ENCODE results near the gene WNK2.

The WNK2 gene

DNA sequence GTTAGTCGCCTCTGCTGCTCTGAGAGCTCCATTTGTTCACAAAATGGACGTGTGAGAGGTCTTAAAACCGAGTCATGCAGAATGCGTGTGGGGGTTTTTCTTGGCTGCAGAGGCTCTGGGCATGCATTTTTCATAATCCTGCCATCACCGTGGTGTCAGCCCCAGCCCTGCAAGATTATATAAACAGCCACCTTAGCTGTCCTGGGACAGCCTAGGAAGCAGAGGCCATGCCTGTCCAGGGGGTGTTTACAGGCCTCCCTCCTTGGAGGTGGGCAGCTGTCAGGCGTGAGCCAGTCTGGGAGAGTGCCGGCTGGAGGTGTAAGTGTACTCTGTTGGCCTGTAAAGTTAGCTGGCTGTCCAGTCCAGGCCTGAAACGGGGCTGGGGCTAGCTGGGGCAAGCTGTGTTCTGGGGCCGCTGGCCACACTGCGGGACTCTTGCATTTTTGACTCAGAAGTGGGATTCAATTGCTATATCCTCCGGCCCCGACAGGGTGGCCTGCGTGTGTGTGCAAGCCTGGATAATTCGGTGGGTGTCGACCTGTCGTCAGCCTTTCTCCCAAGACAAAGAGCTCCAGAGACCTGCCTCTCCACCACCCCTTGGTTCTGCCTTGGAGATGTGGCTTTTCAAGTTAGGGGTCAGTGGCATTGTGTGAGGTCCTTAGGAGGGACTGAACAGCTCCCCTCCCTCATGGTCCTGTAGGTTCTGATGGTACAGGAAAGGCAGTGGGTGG is 2.4 kb downstream of the WNK2 start:
- no peak for DNase-seq

DNA sequence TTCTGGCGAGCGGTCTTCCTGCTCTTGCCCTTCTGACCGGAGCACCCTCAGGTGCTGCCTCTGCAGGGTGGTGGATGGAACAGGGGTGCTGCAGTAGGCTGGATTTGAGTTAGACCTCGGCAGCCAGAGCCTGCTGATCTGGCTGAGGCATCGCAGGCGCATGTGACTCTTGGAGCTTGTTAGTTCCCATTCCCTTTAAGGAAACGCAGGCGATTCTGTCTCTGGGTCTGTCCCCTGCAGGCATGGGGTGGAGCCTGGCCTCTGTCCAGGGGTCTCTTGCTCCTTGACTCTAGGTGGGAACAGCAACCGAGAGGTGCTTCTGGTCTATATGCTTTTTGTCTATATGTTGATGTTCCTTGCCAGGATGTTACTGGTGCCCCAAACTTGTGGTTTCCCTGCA is 3.1 kb downstream of the WNK2 start:
- no peak for DNase-seq

DNA sequence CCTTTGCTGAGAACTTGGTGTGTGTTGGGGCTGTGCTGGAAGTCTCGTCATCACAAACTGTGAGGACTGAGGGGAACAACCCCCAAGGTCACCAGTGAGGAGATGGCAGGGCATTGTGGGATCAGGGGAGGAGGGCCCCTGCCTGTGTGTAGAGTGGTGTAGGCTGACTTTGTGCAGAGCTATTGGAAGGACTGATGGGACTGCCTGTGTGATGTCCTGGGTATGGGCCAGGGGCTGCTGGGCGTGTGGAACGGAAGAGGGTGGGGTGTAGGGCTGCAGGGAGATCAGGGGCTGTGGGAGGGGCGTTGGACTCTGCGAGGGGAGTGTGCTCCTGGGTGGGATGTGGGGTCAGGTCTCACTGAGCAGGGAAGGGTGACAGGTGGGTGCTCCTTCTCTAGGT is 3.6 kb downstream of the WNK2 start:
- DNase-seq: no peak

DNA sequence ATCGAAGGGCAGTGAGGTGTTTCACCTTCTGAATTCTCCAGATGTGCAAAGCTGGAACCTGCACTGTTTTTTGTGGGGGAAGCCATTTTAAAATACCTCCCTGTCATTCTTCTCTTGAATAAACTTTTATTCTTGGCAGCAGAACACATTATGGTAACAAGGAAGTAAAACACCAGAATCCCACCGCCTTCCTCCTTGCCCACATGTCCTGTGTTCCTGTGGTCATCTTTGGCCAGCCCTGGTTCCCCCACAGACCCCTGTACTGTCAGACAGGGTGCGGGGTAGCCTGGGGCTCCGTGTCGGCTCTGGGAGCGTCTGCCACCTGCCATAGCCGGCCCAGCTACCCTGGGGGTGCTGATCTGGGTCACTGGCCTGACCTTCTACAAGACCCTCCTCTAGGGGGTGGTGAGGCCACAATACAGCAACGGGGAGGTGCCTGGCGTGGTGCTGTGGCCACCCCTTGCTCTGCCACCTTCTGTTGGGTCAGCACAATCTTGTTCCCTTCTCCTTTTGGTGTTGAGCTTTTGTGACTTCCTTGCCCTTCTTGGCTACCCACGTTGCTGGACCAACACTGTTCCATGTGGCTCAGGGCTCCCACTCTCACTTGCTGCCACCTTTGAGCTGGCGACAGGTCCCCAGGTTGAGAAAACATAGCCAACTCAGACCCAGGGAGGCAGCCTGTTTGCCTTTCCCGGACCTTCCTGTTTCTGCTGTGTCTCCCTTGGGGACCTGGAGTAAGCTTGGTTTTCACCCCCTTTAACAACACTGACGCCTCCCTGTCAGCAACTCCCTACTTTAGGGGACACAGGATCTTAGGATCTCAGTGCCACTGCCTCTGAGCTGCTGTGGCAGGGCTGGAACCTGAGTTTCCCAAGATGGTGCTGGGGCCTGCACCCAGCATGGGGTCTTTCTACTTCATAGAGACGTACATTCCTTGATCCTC is 4.8 kb downstream of the WNK2 start:
- DNase-seq: no peak

DNA sequence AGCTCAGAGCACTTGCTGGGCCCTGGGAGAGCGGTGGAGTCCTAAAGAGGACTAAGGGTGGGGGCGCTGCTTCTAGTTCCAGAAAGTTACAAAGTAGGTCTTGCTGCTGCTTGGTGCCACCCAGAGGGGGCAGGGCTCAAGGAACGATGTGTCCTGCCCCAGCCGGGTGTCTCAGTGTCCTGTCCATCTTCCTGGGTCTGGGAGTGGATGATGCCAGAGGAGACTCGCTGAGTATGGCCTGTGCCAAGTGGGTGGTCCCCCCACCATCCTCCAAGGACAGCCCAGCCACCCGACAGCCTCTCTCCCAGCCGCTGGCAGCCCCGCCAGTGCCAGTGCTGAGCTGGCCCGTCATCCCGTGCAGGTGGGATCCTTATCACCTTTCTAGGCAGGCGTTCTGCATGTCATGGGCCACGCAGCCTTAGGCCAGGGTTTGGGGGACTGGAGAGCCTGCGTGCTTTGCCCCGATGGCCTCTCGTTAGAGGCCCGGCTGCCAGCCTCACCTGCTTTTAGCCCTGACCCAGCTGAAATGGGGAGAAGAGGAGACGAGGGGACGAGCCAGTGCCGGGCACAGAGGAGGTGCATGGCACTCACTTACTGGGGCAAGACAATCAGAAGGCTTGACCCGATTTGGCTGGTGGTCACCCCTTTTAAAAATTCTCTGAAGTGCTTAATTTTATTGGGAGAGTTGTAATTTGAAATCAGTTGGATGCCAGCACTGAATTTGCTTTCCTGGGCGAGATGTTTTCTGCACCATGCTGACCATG is 5.6 kb downstream of the WNK2 start:
- DNase-seq: no peak

DNA sequence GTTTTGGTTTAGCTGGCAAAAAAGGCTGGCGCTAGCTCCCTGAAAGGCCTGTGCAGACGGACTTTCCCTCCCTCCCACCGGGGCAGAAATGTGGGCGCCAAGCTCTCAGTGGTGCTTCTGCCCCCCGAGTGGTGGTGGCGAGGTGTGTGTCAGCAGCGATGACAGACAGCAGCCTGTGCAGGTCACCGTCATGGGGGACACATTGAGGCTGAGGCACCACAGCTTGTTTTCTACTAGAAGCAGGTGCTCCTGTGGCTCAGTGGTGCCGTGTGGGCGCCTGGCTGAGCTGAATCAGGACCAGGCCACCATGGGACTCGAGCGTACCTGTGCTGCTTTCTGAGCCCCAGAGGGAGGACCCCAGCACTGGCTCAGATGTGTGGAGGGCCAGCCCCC is 6.2 kb downstream of the WNK2 start:
- no peak for DNase-seq

DNA sequence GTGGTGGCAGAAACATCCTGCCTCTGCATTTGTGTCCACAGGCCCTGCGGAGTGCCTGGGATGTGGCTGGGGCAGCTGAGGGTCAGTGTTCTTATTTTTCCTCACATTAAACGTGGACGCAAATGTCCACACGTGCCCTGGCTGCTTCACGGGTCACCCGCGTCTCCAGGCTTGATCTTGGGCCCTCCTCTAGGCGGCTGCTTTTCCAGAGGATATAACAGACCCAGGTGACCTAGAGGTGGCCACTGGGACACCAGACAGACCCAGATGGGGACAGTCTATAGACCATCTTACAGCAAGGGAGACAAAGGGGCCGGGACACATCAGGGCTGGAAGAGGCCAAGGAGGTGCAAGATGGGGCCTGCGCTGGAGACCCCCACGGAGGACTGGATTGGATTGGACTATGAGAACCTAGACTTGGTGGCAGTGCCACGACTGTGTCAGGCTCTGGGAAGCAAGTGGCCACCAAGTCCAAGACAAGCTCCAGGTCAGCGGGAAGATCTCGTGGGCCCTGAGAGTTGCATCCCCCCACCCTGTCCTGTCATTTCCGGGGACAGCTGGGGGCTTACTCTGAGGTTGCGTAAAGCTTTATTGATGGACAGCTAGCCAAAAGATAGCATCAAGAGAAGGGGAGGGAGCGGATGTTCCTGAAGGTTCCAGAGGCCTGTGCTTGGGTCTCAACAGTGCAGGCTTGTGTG is 6.9 kb downstream of the WNK2 start:
- DNase-seq: no peak

DNA sequence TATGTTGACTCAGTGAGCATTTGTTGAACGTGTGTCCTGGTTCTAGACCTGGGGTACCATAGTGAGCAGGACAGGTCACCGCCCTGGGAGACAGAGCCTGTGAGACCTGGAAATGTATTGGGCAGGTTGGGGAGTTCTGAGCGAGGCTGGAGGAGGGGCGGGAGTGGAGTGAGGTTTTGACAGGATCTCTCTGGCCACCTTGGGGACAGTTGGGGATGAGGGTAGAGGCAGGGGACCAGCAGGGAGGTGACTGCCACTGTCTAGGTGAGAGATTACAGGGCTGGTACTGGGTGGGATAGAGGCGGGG is 7.4 kb downstream of the WNK2 start:
- no peak for DNase-seq

DNA sequence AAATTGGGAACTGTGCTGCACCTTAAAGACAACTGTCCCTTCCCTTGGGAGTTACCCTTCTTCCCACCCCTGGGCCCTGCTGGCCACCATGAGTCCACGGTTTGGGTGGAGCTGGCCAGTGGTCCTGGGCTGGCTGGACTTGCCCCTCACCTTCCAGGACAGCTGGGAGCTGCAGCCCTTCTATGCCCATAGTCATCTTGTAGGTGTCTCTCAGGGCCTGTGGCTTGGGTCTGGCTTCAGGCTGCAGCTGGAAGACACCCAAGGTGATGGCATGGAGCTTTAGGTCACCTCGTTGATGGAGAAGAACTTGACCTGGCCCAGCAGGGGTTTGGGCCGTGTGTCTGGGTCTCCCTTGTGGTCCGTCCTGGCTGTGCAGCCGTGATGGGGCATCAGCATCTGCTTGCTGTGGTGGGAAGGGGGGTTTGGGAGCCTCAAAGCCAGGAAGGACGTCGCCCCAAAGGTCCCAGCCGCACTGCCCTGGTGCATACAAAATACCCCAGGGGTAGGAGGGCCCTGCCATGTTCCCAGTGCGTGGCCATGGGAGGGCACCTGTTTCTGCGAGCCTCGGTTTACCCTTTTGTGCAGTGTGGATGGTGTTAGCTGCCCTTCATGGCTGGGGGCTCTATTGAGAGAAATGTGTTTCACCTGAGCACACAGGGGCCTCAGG is 8.9 kb downstream of the WNK2 start:
- DNase-seq: no peak

DNA sequence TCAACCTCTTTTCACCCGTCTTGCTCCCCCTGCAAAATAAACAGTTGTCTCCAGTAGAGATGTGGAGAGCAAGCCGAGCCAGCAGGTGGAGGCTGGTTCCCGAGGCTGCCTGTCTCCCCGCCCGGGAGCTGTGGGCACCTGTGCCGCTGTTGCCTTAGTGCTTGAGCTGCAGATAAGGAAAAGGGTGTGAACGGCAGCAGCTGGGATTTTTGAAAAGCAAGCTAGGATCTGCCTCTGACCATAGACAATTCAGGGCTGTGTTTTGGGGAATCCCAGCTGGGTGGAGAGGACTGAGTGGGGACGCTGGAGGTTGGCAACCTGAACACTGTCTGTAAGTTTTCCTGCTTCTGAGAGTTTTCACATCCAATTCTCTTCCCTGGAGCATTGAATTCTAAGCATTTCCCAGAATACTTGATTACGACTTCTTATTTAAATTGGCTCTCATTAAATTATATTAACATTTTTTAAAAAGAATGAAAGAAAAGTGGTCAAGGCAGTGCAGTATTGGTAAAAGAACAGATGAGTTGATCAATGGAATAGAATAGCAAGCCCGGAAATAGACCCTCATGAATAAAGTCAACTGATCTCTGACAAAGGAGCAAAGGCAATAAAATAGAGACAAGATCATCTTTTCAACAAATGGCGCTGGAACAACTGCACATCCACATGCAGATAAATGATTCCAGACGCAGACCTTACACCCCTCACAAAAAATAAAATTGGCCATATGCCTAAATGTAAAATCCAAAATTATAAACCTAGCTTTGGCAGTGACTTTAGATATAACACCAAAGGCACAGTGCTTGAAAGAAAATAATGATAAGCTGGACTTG is 9.7 kb downstream of the WNK2 start:
- no peak for DNase-seq

DNA sequence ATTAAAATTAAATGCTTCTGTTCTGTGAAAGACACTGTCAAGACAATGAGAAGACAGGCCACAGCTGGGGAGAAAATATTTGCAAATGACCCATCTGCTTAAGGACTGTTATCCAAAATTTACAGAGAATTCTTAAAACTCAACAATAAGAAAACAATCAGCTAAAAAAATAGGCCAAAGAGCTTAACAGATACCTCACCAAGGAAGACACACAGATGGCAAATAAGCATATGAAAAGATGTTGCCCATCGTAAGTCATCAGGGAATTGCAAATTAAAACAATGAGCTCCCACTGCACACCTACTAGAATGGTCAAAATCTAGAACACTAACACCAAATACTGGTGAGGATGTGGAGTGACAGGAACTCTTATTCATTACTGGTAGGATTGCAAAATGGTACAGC is 10.3 kb downstream of the WNK2 start:
- no peak for DNase-seq

DNA sequence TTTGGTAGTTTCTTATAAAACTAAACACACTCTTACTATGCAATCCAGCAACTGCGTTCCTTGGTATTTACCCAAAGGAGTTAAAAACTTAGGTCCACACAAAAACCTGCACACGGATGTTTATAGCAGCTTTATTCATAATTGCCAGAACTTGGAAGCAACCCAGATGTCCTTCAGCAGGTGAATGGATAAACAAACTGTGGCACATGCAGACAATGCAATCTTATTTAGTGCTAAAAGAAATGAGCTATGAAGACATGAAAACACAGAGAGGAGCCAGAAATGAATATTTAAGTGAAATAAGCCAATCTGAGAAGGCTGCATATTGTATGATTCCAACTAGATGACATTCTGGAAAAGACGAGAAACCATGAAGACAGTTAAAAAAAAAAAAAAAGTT is 10.7 kb downstream of the WNK2 start:
- no peak for DNase-seq

DNA sequence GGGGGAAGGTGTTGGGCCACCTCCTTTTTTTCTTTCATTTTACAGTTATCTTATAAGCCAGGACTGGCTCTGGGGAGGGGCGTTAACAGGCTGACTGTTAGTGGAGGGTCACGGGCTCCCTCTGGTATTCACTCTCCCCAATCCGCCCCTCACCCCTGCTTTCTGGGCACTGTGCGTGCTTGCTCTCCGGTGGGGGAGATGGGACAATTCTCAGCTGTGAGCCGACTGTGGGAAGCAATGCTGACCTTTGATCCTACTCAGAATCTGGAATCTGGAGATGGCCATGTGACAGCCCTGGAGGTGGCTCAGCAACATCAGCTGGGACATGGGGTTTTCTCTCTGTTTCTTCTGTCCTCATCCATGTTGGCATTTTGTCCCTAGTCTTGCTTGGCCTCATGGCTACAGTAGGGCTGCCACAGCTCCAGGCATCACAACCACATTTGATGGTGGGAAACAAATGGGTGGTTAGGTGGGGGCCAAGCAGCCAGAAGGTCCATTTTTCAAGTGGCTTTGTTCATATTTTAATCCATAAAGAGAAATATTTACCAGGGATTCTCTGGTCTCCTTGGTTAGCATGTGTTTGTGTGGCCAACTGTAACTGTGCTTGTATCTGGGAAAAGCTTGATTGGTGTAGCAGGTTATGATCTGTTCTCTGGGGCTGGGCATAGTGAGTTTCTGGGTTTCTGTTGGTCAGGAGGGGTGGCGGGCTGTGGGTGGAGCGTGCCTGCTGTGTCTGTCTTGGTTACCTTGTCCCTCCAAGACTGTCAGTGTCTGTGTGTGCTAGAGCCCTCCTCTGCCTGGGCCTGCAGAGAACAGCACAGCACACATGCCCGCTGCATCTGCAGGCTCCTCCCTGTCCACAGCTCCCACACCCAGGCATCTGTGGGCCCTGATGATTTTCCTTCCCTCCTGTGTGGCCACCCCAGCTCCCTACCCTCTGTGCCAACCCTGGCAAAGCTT is 12.4 kb downstream of the WNK2 start:
- no peak for DNase-seq

DNA sequence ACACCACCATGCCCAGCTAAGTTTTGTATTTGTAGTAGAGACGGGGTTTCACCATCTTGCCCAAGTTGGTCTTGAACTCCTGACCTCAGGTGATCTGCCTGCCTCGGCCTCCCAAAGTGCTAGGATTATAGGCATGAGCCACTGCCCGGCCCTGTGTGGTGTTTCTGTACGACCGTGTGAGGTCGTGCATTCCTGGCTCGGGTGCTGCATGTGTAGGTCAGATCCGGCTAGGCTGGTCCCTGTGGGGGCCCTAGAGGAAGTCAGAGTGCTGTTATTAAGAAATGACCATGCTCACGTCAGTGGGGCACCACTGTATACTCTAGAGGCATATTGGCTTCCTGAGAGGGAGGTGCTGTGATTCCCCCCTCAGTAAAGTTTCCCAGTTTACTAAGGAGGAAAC is 13.7 kb downstream of the WNK2 start:
- DNase-seq: no peak

DNA sequence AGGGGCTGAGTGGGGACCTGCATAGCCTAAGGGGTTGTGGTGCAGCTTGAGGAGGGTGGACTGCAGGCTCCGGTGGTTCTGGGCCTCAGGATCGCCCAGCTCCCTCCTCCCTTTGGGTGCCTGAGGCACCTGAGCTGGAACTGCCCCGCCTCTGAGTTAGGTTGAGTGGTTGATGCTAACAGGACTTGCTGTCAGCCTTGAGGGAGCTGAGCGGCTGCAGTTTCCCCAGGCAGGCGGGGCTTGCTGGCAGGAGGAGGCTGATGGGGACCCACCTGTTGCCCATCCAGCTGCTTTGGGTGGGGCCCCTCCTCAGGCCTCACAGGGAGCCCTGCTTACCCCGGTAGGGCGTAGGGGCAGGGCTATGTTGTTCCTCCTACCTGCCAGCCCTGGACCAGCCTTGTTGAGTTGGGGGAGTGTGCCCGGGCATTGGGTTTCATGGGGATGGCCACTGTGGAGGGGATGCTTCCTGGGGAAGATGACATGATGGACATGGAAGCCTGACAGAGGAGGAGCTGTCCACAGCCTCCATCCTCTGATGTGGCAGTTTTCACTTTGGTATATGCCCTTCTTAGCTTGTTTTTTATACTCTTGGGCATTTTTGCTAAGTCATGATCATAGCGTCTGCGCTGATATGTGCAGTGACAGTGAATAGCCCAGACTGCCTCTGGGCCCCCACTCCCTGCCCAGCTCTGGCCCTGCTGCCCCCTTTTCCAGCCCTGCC is 14.3 kb downstream of the WNK2 start:
- no peak for DNase-seq

DNA sequence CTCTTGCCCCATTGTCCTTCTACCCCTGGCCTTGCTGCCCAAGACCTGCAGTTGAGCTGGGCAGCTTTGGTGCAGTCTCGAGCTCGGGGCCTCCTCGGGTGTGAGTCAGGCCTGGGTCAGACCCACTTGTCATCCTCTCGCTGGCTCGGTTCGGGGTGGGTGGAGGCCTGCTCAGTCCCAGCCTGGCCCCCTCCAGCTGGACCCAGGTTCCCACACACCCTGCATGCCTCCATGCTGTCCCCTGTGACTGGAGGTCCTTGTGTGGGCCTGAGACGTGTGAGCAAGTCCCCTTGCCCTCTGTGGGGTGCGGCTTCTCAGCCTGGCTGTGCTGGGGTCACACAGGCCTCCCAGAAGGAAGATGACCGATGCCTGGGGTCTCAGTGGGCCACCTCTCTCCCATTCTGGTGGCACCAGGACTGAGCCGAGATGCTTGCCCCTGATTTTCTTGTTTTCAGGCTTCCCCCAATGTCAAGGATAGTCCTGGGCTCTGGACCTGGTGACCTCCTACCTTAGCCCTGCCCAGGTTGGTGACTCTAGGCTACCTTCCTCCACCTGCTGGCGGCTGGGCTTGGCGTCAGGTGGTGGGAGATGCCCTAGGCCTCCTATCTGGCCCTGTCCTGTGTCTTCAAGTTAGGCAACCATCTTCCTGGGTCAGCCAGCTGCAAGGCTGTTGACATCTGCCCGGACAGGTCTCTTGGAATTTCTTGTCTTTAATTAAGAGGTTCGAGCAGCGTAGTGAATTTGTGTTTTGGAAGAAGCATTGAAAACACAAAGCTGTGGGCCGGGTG is 15.1 kb downstream of the WNK2 start:
- DNase-seq: no peak

DNA sequence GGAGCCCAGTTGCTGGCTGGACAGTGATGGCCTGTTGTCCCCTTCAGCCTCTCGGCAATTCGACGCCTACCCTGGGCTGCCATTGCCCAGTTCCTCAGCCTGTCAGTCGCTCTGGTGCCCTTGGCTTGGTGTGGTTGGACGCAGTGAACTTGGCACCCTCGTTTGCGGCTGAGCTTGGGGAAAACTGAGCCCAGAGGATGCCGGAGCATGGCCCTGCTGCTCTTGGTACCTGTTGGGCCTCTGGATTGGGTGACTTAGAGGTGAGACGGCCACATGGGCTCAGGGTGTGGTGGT is 16.5 kb downstream of the WNK2 start:
- no peak for DNase-seq

DNA sequence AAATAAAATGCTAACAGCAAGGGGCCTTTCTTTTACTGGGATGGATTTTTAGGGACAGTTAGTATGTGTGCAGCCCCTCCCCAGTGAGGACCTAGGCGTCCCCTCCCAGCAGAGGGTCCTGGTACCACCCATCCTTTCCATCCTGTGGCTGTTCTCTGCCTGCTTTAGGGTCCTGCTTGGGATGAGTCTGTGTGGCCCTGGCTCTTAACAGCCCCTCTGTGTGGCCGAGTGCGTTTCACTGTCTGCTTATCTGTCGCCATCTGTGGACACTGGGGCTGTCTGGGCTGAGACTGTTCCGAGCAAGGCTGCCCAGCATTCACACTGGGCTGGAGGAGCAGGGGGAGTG is 17.0 kb downstream of the WNK2 start:
- DNase-seq: no peak
